WTC11 (cell line): ENCODE data around the gene MAML3. TPM values are rescaled to one million over a fixed set of nuclear protein-coding genes. Genes with fewer than 3 reads are reported as not detected.

Experiments used
- AFF4 ChIP-seq: sonication (generic); formaldehyde crosslinking; IDR thresholded peaks from 2 replicates; pipeline ENCODE4 v1.8.1; 2023; ENCODE audit warnings: mild to moderate bottlenecking, missing genetic modification reagents, borderline replicate concordance
- ATF1 ChIP-seq: sonication (generic); formaldehyde crosslinking; IDR thresholded peaks from 2 replicates; pipeline ENCODE4 v1.8.1; 2023; ENCODE audit warnings: mild to moderate bottlenecking, moderate library complexity, missing genetic modification reagents
- ATF2 ChIP-seq: sonication (generic); formaldehyde crosslinking; IDR thresholded peaks from 2 replicates; pipeline ENCODE4 v1.8.1; 2022; ENCODE audit warnings: low read depth, missing genetic modification reagents, borderline replicate concordance
- CDX4 ChIP-seq: fragments of 250-450 bp; sonication (Bioruptor Pico); IDR thresholded peaks from 2 replicates; pipeline ENCODE4 v1.9.0; 2021; ENCODE audit warnings: moderate library complexity, mild to moderate bottlenecking, inconsistent platforms, borderline replicate concordance
- E2F4 ChIP-seq: sonication (generic); formaldehyde crosslinking; IDR thresholded peaks from 2 replicates; pipeline ENCODE4 v1.8.1; 2022; ENCODE audit warnings: low read depth, mild to moderate bottlenecking, moderate library complexity, missing genetic modification reagents, borderline replicate concordance
- E2F5 ChIP-seq: sonication (generic); formaldehyde crosslinking; IDR thresholded peaks from 2 replicates; pipeline ENCODE4 v1.8.1; 2022; ENCODE audit warnings: mild to moderate bottlenecking, moderate library complexity, missing genetic modification reagents
- ERG ChIP-seq: fragments of 250-450 bp; sonication (Bioruptor Pico); IDR thresholded peaks from 2 replicates; pipeline ENCODE4 v1.8.0; 2021; ENCODE audit warnings: mild to moderate bottlenecking
- FOXK1 ChIP-seq: sonication (generic); formaldehyde crosslinking; IDR thresholded peaks from 2 replicates; pipeline ENCODE4 v1.8.0; 2022; ENCODE audit warnings: mild to moderate bottlenecking, moderate library complexity, missing genetic modification reagents
- FOXP1 ChIP-seq: sonication (generic); formaldehyde crosslinking; IDR thresholded peaks from 2 replicates; pipeline ENCODE4 v1.8.0; 2022; ENCODE audit warnings: missing genetic modification reagents, mild to moderate bottlenecking, moderate library complexity, borderline replicate concordance
- GABPB1 ChIP-seq: sonication (generic); formaldehyde crosslinking; IDR thresholded peaks from 2 replicates; pipeline ENCODE4 v1.8.1; 2023; ENCODE audit warnings: mild to moderate bottlenecking, missing genetic modification reagents
- GRHL2 ChIP-seq: fragments of 250-450 bp; sonication (Bioruptor Pico); IDR thresholded peaks from 2 replicates; pipeline ENCODE4 v1.8.0; 2022; ENCODE audit warnings: mild to moderate bottlenecking, moderate library complexity; ENCODE audit not compliant: insufficient replicate concordance, severe bottlenecking
- IRF1 ChIP-seq: sonication (generic); formaldehyde crosslinking; IDR thresholded peaks from 2 replicates; pipeline ENCODE4 v1.8.0; 2023; ENCODE audit warnings: missing genetic modification reagents
- NR1H2 ChIP-seq: sonication (generic); formaldehyde crosslinking; IDR thresholded peaks from 2 replicates; pipeline ENCODE4 v1.9.0; 2021; ENCODE audit warnings: mild to moderate bottlenecking, moderate library complexity, missing genetic modification reagents
- PRDM15 ChIP-seq: sonication (generic); formaldehyde crosslinking; IDR thresholded peaks from 2 replicates; pipeline ENCODE4 v1.8.0; 2022; ENCODE audit warnings: missing genetic modification reagents
- SMAD3 ChIP-seq: sonication (generic); formaldehyde crosslinking; IDR thresholded peaks from 2 replicates; pipeline ENCODE4 v1.8.0; 2022; ENCODE audit warnings: missing genetic modification reagents, mild to moderate bottlenecking, borderline replicate concordance
- SP1 ChIP-seq: sonication (generic); formaldehyde crosslinking; conservative IDR thresholded peaks from 2 replicates; pipeline ENCODE4 v1.8.1; 2022; ENCODE audit warnings: missing genetic modification reagents
- TEAD1 ChIP-seq: sonication (generic); formaldehyde crosslinking; IDR thresholded peaks from 2 replicates; pipeline ENCODE4 v1.8.0; 2022; ENCODE audit warnings: mild to moderate bottlenecking, missing genetic modification reagents
- TEAD4 ChIP-seq: sonication (generic); formaldehyde crosslinking; IDR thresholded peaks from 2 replicates; pipeline ENCODE4 v1.8.0; 2022; ENCODE audit warnings: mild to moderate bottlenecking, missing genetic modification reagents
- USF2 ChIP-seq: sonication (generic); formaldehyde crosslinking; IDR thresholded peaks from 2 replicates; pipeline ENCODE4 v1.8.1; 2023; ENCODE audit warnings: mild to moderate bottlenecking, missing genetic modification reagents, moderate library complexity
- ZBTB43 ChIP-seq: sonication (generic); formaldehyde crosslinking; IDR thresholded peaks from 2 replicates; pipeline ENCODE4 v1.8.1; 2023; ENCODE audit warnings: mild to moderate bottlenecking, missing genetic modification reagents
- total RNA-seq: library from RNA; stranded (reverse); gene quantifications from 3 replicates; pipeline ENCODE4 v1.2.3, GENCODE V29; 2021

MAML3 gene
- total RNA-seq, 1 experiment from 2014 or later = 7.4 TPM

- TF ChIP-seq GRHL2 (CRISPR knock-in tag) = no peak
- TF ChIP-seq E2F4 = no peak
- peak; percentile 59 for TF ChIP-seq FOXP1 (CRISPR knock-in tag)
- TF ChIP-seq PRDM15 = no peak
- TF ChIP-seq CDX4 (CRISPR knock-in tag) = no peak
- TF ChIP-seq IRF1 = no peak
- no peak for TF ChIP-seq NR1H2 (CRISPR knock-in tag)
- no peak for TF ChIP-seq AFF4
- no peak for TF ChIP-seq ATF1 (CRISPR knock-in tag)
- no peak; the same call in 1 of the 2 replicates for TF ChIP-seq TEAD1 (CRISPR knock-in tag)
- no peak; the same call in 1 of the 2 replicates for TF ChIP-seq SP1 (CRISPR knock-in tag)
- TF ChIP-seq SMAD3 (CRISPR knock-in tag) = no peak
- peak; percentile 47; the same call in 1 of the 2 replicates for TF ChIP-seq USF2
- no peak for TF ChIP-seq TEAD4 (CRISPR knock-in tag)
- TF ChIP-seq ATF2 (CRISPR knock-in tag) = no peak
- no peak for TF ChIP-seq ZBTB43 (CRISPR knock-in tag)
- no peak for TF ChIP-seq GABPB1
- no peak for TF ChIP-seq ERG (CRISPR knock-in tag)
- TF ChIP-seq E2F5 (CRISPR knock-in tag) = peak; percentile 62; the same call in 1 of the 2 replicates
- TF ChIP-seq FOXK1 (CRISPR knock-in tag) = peak; percentile 39; the same call in 1 of the 2 replicates
Measured at GRCh38 chr4:140150886-140151698, 2.9 kb downstream of the MAML3 start (continued).
